Neuronal stem cell (in vitro differentiated cells): Measurements from ENCODE around the gene SEC24D.

Experiments used
- DNase-seq: peaks from one replicate; pipeline ENCODE4 v3.0.0-alpha.2; 2013; ENCODE audit warnings: low spot score
- H2AFZ ChIP-seq: one replicate; pipeline ENCODE4 v1.6.1; 2013; ENCODE audit warnings: mild to moderate bottlenecking, low read length, inconsistent platforms
- H2AK5ac ChIP-seq: 2 replicates; pipeline ENCODE4 v1.6.1; 2013; ENCODE audit warnings: low read depth, mild to moderate bottlenecking, inconsistent platforms, low read length, moderate library complexity, mixed read lengths
- H2BK120ac ChIP-seq: 2 replicates; pipeline ENCODE4 v1.6.1; 2013; ENCODE audit warnings: low read depth, mild to moderate bottlenecking, inconsistent platforms, low read length, moderate library complexity, mixed read lengths
- H2BK12ac ChIP-seq: one replicate; pipeline ENCODE4 v1.6.1; 2013; ENCODE audit warnings: low read length, inconsistent platforms
- H2BK15ac ChIP-seq: 2 replicates; pipeline ENCODE4 v1.6.1; 2013; ENCODE audit warnings: mild to moderate bottlenecking, low read length, inconsistent platforms, mixed read lengths
- H2BK5ac ChIP-seq: one replicate; pipeline ENCODE4 v1.6.1; 2013; ENCODE audit warnings: inconsistent platforms, mild to moderate bottlenecking, low read length, moderate library complexity
- H3K14ac ChIP-seq: one replicate; pipeline ENCODE4 v1.6.1; 2013; ENCODE audit warnings: low read length, inconsistent platforms
- H3K18ac ChIP-seq: 2 replicates; pipeline ENCODE4 v1.6.1; 2013; ENCODE audit warnings: low read length, inconsistent platforms
- H3K23ac ChIP-seq: 2 replicates; pipeline ENCODE4 v1.6.1; 2013; ENCODE audit warnings: low read depth, mild to moderate bottlenecking, mixed read lengths, low read length, inconsistent platforms; ENCODE audit not compliant: poor library complexity
- H3K27ac ChIP-seq: replicated peaks from 3 replicates; pipeline ENCODE4 v1.5.1; 2013; ENCODE audit warnings: low read length, inconsistent platforms
- H3K27me3 ChIP-seq, 3 experiments: 2 replicates each; pipeline ENCODE4 v1.6.1; 2013; ENCODE audit warnings: low read length in 3 of 3, mild to moderate bottlenecking in 2 of 3, inconsistent platforms in 1 of 3, low read depth in 1 of 3, mixed read lengths in 1 of 3, moderate library complexity in 1 of 3; ENCODE audit not compliant: control insufficient read depth in 3 of 3, insufficient read depth in 3 of 3
- H3K36me3 ChIP-seq, 2 donors: replicated peaks in 1 of 2; 2 replicates each; pipeline ENCODE4 v1.6.1; 2013; ENCODE audit warnings: low read length in 2 of 2; ENCODE audit not compliant: control insufficient read depth in 2 of 2, insufficient read depth in 2 of 2
- H3K4ac ChIP-seq: 2 replicates; pipeline ENCODE4 v1.6.1; 2013; ENCODE audit warnings: inconsistent platforms, mild to moderate bottlenecking, low read length, moderate library complexity
- H3K4me1 ChIP-seq, 2 donors: 1 replicate in 1 of 2; 2 replicates in 1 of 2; pipeline ENCODE4 v1.6.1; 2013; ENCODE audit warnings: low read length in 2 of 2, low read depth in 1 of 2; ENCODE audit not compliant: control insufficient read depth in 2 of 2, insufficient read depth in 1 of 2
- H3K4me2 ChIP-seq: one replicate; pipeline ENCODE4 v1.6.1; 2013; ENCODE audit warnings: mild to moderate bottlenecking, low read length, inconsistent platforms; ENCODE audit not compliant: insufficient read depth, poor library complexity, severe bottlenecking
- H3K4me3 ChIP-seq, 2 donors: 2 replicates each; pipeline ENCODE4 v1.5.1; 2013; ENCODE audit warnings: low read length in 2 of 2, mild to moderate bottlenecking in 2 of 2, inconsistent platforms in 1 of 2, moderate library complexity in 1 of 2
- H3K79me1 ChIP-seq: one replicate; pipeline ENCODE4 v1.6.1; 2013; ENCODE audit warnings: low read depth, mild to moderate bottlenecking, inconsistent platforms, low read length, moderate library complexity
- H3K9ac ChIP-seq: one replicate; pipeline ENCODE4 v1.6.1; 2013; ENCODE audit warnings: mild to moderate bottlenecking, low read depth, low read length, inconsistent platforms; ENCODE audit not compliant: poor library complexity
- H3K9me3 ChIP-seq, 2 donors: replicated peaks in 1 of 2; 2 replicates each; pipeline versions ENCODE3 to v1.6.1; 2013; ENCODE audit warnings: low read length in 2 of 2, mild to moderate bottlenecking in 2 of 2, inconsistent platforms in 1 of 2, low read depth in 1 of 2, mixed read lengths in 1 of 2, moderate library complexity in 1 of 2; ENCODE audit not compliant: control insufficient read depth in 2 of 2, insufficient read depth in 1 of 2
- H4K8ac ChIP-seq: one replicate; pipeline ENCODE4 v1.6.1; 2013; ENCODE audit warnings: low read depth, mild to moderate bottlenecking, inconsistent platforms, low read length, moderate library complexity
- H4K91ac ChIP-seq: one replicate; pipeline ENCODE4 v1.6.1; 2013; ENCODE audit warnings: low read length, low read depth, mild to moderate bottlenecking, inconsistent platforms; ENCODE audit not compliant: poor library complexity
- WGBS, 2 donors: extraction: QIAGEN DNeasy Blood & Tissue Kit; methylation state at CpG; one replicate each; pipeline ENCODE4 v1.1.7; 2013; ENCODE audit warnings: missing lambda C conversion rate in 2 of 2, mixed read lengths in 1 of 2; ENCODE audit not compliant: insufficient read length in 2 of 2, insufficient replicate concordance in 1 of 2; ENCODE audit errors: extremely low coverage in 2 of 2; 5-methylcytosine and 5-hydroxymethylcytosine counted together

Gene SEC24D

DNA sequence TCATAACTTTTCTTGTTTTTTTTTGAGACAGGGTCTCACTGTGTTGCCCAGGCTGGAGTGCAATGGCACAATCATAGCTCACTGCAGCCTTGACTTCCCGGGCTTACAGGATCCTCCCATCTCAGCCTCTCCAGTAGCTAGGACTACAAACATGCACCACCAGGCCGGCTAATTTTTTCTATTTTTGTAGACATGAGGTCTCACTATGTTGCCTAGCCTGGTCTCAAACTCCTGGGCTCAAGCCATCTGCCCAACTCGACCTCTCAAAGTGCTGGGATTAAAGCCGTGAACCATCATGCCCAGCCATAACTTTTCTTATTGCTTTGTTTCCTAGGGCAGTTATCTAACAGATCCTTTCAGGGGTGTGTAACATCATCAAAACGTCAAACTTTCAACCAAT lies 11.8 kb downstream of the SEC24D start:
- DNase-seq: no peak

DNA sequence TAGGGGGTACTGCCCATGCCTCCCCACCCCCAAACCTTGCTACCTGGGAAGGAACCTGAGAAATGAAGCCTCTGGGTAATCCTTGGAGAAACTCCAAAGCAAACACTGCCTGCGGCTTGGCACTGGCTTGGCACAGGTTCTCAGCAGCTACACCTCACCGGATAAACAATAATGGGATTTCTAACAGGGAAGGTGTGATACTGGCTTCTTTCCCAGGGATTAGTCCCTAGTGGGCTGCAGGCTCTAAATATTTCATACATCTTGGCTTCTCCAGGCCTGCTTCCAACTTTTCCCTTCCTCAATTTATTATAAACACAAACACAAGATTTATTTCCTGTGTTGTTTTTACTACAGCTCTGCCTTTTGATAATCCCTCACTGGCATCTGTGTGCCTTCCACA lies 12.5 kb downstream of the SEC24D start:
- Histone ChIP-seq H2BK5ac (no peak overlapping the region), H3K4ac (no peak overlapping the region), H3K27me3 (no peaks in the 10 kb centered on the region)

More for the DNA sequence above, 11.8 kb downstream of the SEC24D start:
- no peaks in the 10 kb centered on the region for H3K79me1 ChIP-seq
- no peaks in the 10 kb centered on the region for H3K27me3 ChIP-seq
- H3K4me2 ChIP-seq: no peak overlapping the region
- peaks cover 6 to 13% of the 10 kb centered on the region in 2 donors for H3K36me3 ChIP-seq
- H2BK12ac ChIP-seq: no peak overlapping the region
- no peak overlapping the region for H4K8ac ChIP-seq
- H4K91ac ChIP-seq: no peak overlapping the region
- H3K14ac ChIP-seq: no peak overlapping the region
- H2BK5ac ChIP-seq: no peak overlapping the region
- no peak overlapping the region for H2BK15ac ChIP-seq
- no CpG with 5 or more reads among the region's 5 CpGs for WGBS, 2 donors
- no peak overlapping the region for H3K18ac ChIP-seq
- no peaks in the 10 kb centered on the region for H3K4me1 ChIP-seq
- H2AK5ac ChIP-seq: no peak overlapping the region
- no peaks in the 10 kb centered on the region for H3K9me3 ChIP-seq
- no peak overlapping the region for H2AFZ ChIP-seq
- no peak overlapping the region for H3K9ac ChIP-seq
- H3K27ac ChIP-seq: no peak overlapping the region
- H2BK120ac ChIP-seq: no peak overlapping the region
- no peak overlapping the region for H3K23ac ChIP-seq
- no peak overlapping the region for H3K4me3 ChIP-seq
- no peak overlapping the region for H3K4ac ChIP-seq

GRCh38 chr4:118821590-118822293 lies 14.2 kb downstream of the SEC24D start:
- no peak overlapping the region for H3K4me3 ChIP-seq
- no peak overlapping the region for H2BK5ac ChIP-seq
- H3K79me1 ChIP-seq: no peaks in the 10 kb centered on the region
- H3K23ac ChIP-seq: no peak overlapping the region
- no peak overlapping the region for H4K91ac ChIP-seq
- H4K8ac ChIP-seq: no peak overlapping the region
- H2AFZ ChIP-seq: no peak overlapping the region
- no peak overlapping the region for H3K4me2 ChIP-seq
- H2AK5ac ChIP-seq: no peak overlapping the region
- H3K27me3 ChIP-seq: no peaks in the 10 kb centered on the region
- no peak overlapping the region for H2BK120ac ChIP-seq
- no peak overlapping the region for H3K14ac ChIP-seq
- no peak overlapping the region for H3K4ac ChIP-seq
- H3K18ac ChIP-seq: no peak overlapping the region
- H2BK15ac ChIP-seq: no peak overlapping the region
- no peaks in the 10 kb centered on the region for H3K9me3 ChIP-seq
- H2BK12ac ChIP-seq: no peak overlapping the region
- H3K36me3 ChIP-seq: peaks cover 6 to 13% of the 10 kb centered on the region in 2 donors
- no peaks in the 10 kb centered on the region for H3K4me1 ChIP-seq
- no peak overlapping the region for H3K9ac ChIP-seq
- DNase-seq: no peak
- no peak overlapping the region for H3K27ac ChIP-seq
- no CpG with 5 or more reads among the region's 5 CpGs for WGBS, 2 donors

More for the DNA sequence above, 12.5 kb downstream of the SEC24D start:
- Histone ChIP-seq H2BK120ac (no peak overlapping the region), H3K9ac (no peak overlapping the region), H2BK12ac (no peak overlapping the region), H3K36me3 (peaks cover 6 to 13% of the 10 kb centered on the region in 2 donors), H4K91ac (no peak overlapping the region), H3K27ac (no peak overlapping the region), H3K4me3 (no peak overlapping the region), H3K23ac (no peak overlapping the region), H3K4me2 (no peak overlapping the region), H2AFZ (no peak overlapping the region), H3K14ac (no peak overlapping the region), H2BK15ac (no peak overlapping the region), H3K9me3 (no peaks in the 10 kb centered on the region), H3K4me1 (no peaks in the 10 kb centered on the region), H4K8ac (no peak overlapping the region), H3K18ac (no peak overlapping the region), H3K79me1 (no peaks in the 10 kb centered on the region), H2AK5ac (no peak overlapping the region)
- no peak for DNase-seq
- no CpG with 5 or more reads among the region's 2 CpGs for WGBS, 2 donors

GRCh38 chr4:118817178-118817930 lies 18.6 kb downstream of the SEC24D start:
- Histone ChIP-seq H3K14ac (no peak overlapping the region), H2BK15ac (no peak overlapping the region), H2BK5ac (no peak overlapping the region), H3K23ac (no peak overlapping the region), H2AK5ac (no peak overlapping the region), H3K36me3 (peaks cover 11 to 30% of the 10 kb centered on the region in 2 donors), H4K91ac (no peak overlapping the region), H2BK12ac (no peak overlapping the region), H3K4me1 (no peaks in the 10 kb centered on the region), H3K4ac (no peak overlapping the region), H4K8ac (no peak overlapping the region), H3K4me2 (no peak overlapping the region), H2BK120ac (no peak overlapping the region), H2AFZ (no peak overlapping the region), H3K27ac (no peak overlapping the region), H3K18ac (no peak overlapping the region), H3K4me3 (no peak overlapping the region), H3K9me3 (no peaks in the 10 kb centered on the region), H3K79me1 (no peaks in the 10 kb centered on the region), H3K27me3 (no peaks in the 10 kb centered on the region), H3K9ac (no peak overlapping the region)
- no CpG with 5 or more reads among the region's 4 CpGs for WGBS, 2 donors
- no peak for DNase-seq
